Naive thymus-derived CD8-positive, alpha-beta T cell (primary cell): ENCODE measurements around the gene GPS1. TPM values are rescaled to one million over a fixed set of nuclear protein-coding genes. Genes with fewer than 3 reads are reported as not detected.

Source experiments
- ATAC-seq, 2 donors: fragments of 150-1000 bp; cut with Tn5 transposase in 1 of 2; sonication (Bioruptor Pico), chemical (Tn5 transposase) in 1 of 2; 1 replicate in 1 of 2; 2 replicates in 1 of 2; pipeline ENCODE4 v1.10.0; 2021; ENCODE audit warnings: mild to moderate bottlenecking in 2 of 2, moderate library complexity in 2 of 2
- POLR2A ChIA-PET: fragments of 350-600 bp; sonication (Branson Sonifier 250); formaldehyde crosslinking; loops from one replicate; lab custom pipeline; 2021; ENCODE audit warnings: antibody characterized with exemption; lab: Charles Lee
- DNase-seq, 10 donors: peaks; one replicate each; pipeline versions ENCODE4 v3.0.0 to v3.0.0-alpha.2; 2020 to 2022
- H3K27ac Mint-ChIP-seq, 10 donors: one replicate each; pipeline ENCODE4 v1.8.0; 2020 to 2022; ENCODE audit warnings: mild to moderate bottlenecking in 10 of 10, mixed read lengths in 10 of 10, moderate library complexity in 4 of 10, inconsistent platforms in 1 of 10
- H3K27me3 Mint-ChIP-seq, 5 donors: one replicate each; pipeline ENCODE4 v1.8.0; 2021 to 2022; ENCODE audit warnings: mixed read lengths in 5 of 5
- H3K36me3 Mint-ChIP-seq, 3 donors: one replicate each; pipeline ENCODE4 v1.8.0; 2020 to 2022; ENCODE audit warnings: mixed read lengths in 3 of 3, mild to moderate bottlenecking in 2 of 3, inconsistent platforms in 1 of 3
- H3K4me1 Mint-ChIP-seq, 4 donors: one replicate each; pipeline ENCODE4 v1.8.0; 2021 to 2022; ENCODE audit warnings: mixed read lengths in 4 of 4
- H3K4me3 Mint-ChIP-seq, 10 donors: one replicate each; pipeline ENCODE4 v1.8.0; 2020 to 2022; ENCODE audit warnings: mild to moderate bottlenecking in 10 of 10, mixed read lengths in 10 of 10, moderate library complexity in 6 of 10, inconsistent platforms in 1 of 10
- H3K9me3 Mint-ChIP-seq, 9 donors: one replicate each; pipeline ENCODE4 v1.8.0; 2020 to 2022; ENCODE audit warnings: mixed read lengths in 9 of 9, mild to moderate bottlenecking in 3 of 9, inconsistent platforms in 1 of 9, moderate library complexity in 1 of 9
- polyA plus RNA-seq, 3 donors: library from polyadenylated mRNA; unstranded; fragments of 300-500 nt; fragmentation: Illumina TruSeq; gene quantifications; one replicate each; pipeline ENCODE4 v1.2.3, GENCODE V29; 2021
- total RNA-seq, 8 experiments: library from RNA in 2 of 8; stranded (reverse) in 2 of 8; gene quantifications; one replicate each; pipeline ENCODE4 v1.2.3 and lab custom pipeline; 2021 to 2026

GPS1 gene
- total and polyA plus RNA-seq, 5 experiments from 2014 or later = 88.2 to 140 (median 122) TPM

DNA sequence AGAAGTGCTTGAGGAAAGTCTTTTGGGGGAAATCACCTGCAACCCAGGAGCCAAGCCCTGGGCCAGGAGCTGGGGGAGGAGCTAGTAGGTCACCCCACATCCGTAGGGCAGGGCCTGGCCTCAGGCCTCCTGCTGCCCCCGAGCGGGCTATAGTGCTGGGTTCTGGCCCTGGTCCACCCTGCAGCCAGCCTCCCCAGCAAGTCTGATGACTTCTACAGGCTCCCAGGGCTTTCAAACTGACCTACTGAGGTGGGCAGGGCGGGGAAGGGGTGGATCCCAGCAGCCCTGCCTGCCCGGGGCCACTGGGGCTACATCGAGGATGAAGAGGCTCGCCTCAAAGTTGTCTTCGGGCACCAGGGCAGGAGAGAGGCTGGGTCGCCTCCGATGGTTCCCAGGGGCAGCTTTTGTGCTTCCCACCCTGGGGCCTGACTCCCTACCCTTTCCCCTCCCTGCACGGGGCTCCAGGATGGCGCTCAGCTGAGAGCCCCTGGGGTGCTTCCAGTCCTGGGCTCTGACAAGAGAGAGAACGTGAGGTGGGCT is 34.0 kb upstream of the GPS1 start:
- Mint-ChIP-seq H3K4me3 (no peak overlapping the region), H3K27me3 (no peaks in the 10 kb centered on the region), H3K27ac (no peak overlapping the region), H3K9me3 (no peaks in the 10 kb centered on the region), H3K36me3 (peaks cover 0 to 4% (median 0%) of the 10 kb centered on the region in 3 donors), H3K4me1 (peaks cover 5 to 22% (median 16%) of the 10 kb centered on the region in 4 donors)
- DNase-seq (no peak), ATAC-seq (no peak)
- POLR2A ChIA-PET = interaction anchor here (2.2 kb wide), 1 partner anchor 57 kb away, joined by 5 read pairs; the partner anchor contains the start of gene NOTUM

DNA sequence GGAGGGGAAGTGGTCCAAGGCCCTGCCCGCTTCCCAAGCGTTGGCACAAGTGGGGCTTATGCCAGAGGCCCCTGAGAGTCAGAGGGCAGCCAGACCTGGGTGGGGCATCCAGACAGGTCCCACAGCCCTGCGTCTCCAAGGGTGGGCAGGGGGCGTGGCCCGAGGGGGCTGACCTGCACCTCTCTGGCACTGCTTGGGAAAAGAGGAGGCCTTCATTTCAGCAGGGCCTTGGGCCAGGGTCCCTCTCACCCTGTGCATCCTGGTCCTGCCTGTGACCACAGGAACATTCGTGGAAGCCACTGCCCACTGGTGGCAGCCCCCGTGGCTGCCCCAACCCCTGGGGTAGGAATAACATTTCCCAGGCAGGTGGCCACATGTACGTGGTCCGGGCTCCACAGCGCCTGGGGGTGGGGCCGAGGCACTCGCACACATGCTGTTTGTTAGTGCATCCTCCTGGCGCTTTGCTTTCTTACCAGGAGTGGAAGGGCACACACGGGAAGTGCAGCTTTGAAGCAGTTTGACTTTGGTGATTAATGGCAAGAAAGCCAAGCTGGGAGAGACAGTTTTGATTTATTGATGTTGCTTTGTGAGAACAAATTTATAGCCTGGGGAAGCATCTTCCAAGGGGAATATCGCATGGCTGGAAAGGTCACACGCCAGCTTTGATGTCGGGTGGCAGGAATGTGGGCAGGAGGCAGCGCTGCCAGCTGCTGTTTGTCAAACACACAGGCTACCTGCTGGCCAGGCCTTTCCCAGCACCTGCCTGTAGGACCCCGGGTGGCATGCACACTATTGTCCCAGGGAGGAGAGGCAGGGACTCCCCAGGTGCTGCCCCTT is 33.3 kb upstream of the GPS1 start:
- Mint-ChIP-seq H3K4me1 (peaks cover 5 to 22% (median 17%) of the 10 kb centered on the region in 4 donors), H3K4me3 (peak overlapping the region in 2 of 10 donors; percentile 22 to 41), H3K27ac (no peak overlapping the region), H3K9me3 (no peaks in the 10 kb centered on the region), H3K27me3 (no peaks in the 10 kb centered on the region), H3K36me3 (peaks cover 0 to 4% (median 0%) of the 10 kb centered on the region in 3 donors)
- DNase-seq = no peak
- POLR2A ChIA-PET = interaction anchor here (2.2 kb wide), 1 partner anchor 58 kb away, joined by 5 read pairs; the partner anchor contains the start of gene NOTUM
- ATAC-seq = no peak

DNA sequence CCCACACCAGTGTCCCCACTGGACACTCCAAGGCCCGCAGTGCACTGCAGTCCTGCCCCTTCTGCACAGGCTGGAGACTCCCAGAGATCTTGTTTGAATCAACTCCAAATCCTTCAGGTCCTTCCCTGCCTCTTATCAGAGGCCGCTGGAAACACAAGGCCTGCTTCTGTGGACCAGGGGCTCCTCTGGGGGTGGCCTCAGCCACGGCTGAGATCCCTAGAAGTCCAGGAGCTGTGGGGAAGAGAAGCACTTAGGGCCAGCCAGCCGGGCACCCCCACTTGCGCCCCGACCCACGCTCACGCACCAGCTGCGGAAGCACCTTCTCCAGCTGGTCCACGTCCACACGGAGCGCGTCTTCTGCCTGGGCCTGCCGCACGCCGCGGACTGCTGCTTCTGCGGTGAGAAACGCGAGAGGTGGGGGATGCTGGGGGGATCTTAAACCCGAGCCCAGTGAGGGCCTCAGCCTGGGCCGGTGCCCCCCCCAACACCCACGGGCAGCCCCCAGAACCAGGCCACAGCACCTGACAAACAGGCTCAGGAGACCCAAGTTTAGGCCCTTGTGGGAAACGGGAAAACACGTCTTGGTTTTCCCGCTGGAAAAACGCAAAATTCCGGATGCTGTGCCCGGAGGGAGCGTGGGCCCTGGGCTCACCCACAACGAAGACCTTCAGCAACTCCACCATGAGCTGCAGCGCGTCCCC is 32.6 kb upstream of the GPS1 start:
- Mint-ChIP-seq H3K27ac (no peak overlapping the region), H3K36me3 (peaks cover 0 to 4% (median 0%) of the 10 kb centered on the region in 3 donors), H3K4me1 (peaks cover 7 to 29% (median 22%) of the 10 kb centered on the region in 4 donors), H3K4me3 (no peak overlapping the region), H3K27me3 (no peaks in the 10 kb centered on the region), H3K9me3 (no peaks in the 10 kb centered on the region)
- DNase-seq (no peak), ATAC-seq (no peak)
- POLR2A ChIA-PET = interaction anchor here (1.4 to 4.6 kb wide), 3 partner anchors 42 to 59 kb away, joined by 5 to 61 read pairs (median 5); partner anchors contain the start of genes ASPSCR1 and NOTUM

DNA sequence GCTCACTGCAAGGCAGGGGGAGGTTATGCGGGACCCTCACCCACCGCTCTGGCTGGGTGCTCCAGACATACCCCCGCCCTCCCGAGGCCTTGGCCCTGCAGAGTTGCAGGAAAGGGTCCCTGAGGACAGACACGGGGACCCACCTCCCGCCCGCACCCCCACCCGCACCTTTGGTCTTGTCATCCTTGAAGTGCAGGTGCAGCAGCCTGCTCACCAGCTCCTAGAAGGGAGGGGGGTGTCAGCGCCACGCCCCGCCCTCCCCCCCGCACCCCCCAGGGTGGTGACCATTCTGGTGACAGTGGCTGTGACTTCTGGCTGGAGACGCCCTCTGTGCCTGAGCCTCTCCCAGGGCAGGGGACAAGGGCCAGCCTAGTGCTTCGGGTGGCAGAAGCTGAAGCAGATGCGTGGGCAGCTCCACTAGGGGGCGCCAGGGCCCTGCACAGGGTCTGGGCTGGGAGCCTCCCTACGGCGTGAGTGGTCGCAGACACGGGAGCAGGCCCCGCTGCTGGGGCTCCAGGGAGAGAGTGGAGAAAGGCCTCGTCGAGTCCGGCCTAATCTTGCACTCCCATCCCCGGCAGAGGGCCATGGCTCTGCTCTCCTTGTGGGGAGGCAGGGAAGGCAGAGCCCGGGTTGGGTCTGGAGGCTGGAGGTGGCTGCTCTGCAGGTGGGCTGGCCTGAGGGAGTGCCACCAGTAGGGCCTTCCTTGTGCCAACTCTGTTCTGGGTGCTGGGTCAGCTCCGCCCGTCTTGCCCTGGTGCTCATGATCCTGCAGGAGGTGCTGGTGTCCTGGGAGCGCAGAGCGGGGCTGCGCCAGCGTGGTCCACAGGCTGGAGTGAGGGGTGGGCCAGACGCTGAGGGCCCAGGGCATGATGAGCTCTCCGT is 31.8 kb upstream of the GPS1 start:
- POLR2A ChIA-PET = interaction anchor here (0.8 to 4.6 kb wide), 3 partner anchors 17 to 60 kb away, joined by 3 to 61 read pairs (median 5); partner anchors contain the start of genes ASPSCR1 and NOTUM
- Mint-ChIP-seq H3K36me3 (peaks cover 0 to 4% (median 0%) of the 10 kb centered on the region in 3 donors), H3K4me3 (peak overlapping the region in 2 of 10 donors; percentile 33 to 68), H3K9me3 (no peaks in the 10 kb centered on the region), H3K4me1 (peaks cover 7 to 29% (median 23%) of the 10 kb centered on the region in 4 donors), H3K27ac (peak overlapping the region in 1 of 10 donors; percentile 39), H3K27me3 (no peaks in the 10 kb centered on the region)
- DNase-seq (peak; percentile 24 to 80 (median 57)), ATAC-seq (no peak)

DNA sequence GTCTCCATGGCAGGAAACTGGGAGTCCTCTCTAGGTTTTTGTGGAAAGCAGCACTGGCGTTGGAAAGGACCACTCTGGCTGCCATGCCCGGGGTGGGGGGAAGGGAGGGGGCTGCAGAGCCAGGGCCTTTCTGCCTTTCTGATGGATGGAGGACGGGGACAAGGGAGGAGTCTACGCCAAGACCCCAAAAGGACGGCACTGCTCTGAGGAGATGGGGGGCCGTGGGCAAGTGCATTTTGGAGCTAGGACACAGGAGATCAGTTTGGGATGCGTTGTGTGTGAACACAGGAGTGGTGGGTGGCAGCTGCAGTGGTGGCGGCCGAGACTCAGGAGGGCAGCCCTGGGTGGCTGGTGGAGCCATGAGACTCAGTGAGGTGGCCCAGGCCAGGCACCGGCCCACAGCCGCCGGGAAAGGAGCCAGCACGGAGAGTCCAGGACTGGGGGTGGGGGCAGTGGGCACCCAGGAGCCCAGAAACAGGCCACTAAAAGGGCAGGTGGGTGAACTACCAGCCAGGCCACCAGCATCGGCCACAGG is 31.1 kb upstream of the GPS1 start:
- POLR2A ChIA-PET = interaction anchor here (0.5 to 6.0 kb wide), 6 partner anchors 17 to 82 kb away, joined by 3 to 61 read pairs (median 8); partner anchors contain the start of genes ASPSCR1, DCXR and NOTUM
- ATAC-seq = no peak
- Mint-ChIP-seq H3K27ac (no peak overlapping the region), H3K9me3 (no peaks in the 10 kb centered on the region), H3K4me1 (peaks cover 7 to 29% (median 23%) of the 10 kb centered on the region in 4 donors), H3K27me3 (no peaks in the 10 kb centered on the region), H3K4me3 (peak overlapping the region in 5 of 10 donors; percentile 22 to 62 (median 40)), H3K36me3 (peaks cover 0 to 4% (median 0%) of the 10 kb centered on the region in 3 donors)
- no peak for DNase-seq

DNA sequence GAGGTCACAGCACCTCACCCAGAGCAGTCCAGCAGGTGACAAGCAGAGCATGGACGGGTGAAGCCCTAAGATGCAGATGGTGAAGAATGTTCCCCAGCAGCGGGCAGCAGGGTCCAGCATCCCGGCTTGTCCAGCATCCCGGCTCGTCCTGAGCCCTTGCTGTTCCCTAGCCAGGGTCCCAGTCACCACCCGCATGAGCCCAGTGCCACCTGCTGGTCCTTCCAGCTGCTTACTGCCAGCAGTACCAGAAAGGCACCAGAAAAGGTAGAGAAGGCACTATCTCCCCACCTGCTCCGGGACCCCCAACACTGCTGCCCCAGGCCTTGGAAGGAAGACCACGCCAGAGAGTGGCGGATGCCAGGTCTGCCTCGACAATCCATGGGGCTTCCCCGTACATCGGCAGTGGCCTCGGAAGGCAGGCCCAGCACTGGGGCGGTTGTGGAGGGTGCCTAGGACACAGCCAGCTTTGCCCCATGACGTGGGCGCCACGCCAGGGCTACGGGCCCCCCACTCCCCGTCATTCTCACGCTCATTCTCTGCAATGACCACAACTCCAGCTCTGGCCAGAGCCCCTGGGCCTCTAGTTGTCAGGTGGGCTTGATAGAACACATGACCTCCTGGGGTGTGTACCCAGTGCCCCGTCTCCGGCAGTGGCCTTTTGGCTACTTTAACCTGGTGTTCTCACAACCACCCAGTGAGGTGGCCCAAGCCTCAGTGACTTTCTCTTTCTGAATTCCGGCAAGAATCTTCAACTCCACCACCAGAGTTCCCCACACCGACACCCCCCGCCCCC is 30.4 kb upstream of the GPS1 start:
- Mint-ChIP-seq H3K4me3 (peak overlapping the region; percentile 76 to 92 (median 84)), H3K27me3 (no peaks in the 10 kb centered on the region), H3K36me3 (peaks cover 0 to 4% (median 0%) of the 10 kb centered on the region in 3 donors), H3K27ac (peak overlapping the region in 7 of 10 donors; percentile 36 to 90 (median 65)), H3K9me3 (no peaks in the 10 kb centered on the region), H3K4me1 (peaks cover 10 to 29% (median 23%) of the 10 kb centered on the region in 4 donors)
- DNase-seq (peak; percentile 30 to 84 (median 53)), ATAC-seq (no peak)
- POLR2A ChIA-PET = interaction anchor here (0.5 to 6.0 kb wide), 5 partner anchors 16 to 81 kb away, joined by 3 to 61 read pairs (median 12); partner anchors contain the start of genes ASPSCR1, DCXR and NOTUM

DNA sequence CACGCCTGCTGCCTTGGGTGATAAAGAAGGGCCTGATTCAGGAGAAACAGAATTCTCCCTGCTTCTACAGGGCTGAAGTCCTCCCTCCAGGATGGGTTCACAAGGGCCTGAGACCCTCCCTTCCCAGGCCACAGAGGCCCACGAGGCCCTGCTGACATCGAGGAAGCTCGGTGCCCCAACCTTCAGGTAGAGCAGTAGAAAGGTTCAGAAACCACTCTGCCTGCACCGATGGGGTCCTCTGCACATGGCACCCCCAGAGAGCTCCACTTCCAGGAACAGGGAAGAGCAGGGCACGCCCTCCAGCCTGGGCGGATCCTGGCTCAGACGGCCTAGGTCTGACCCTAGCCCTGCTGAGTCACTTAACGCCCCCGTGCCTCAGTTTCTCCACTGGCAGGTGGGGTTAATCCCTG is 29.8 kb upstream of the GPS1 start:
- Mint-ChIP-seq H3K36me3 (peaks cover 0 to 4% (median 0%) of the 10 kb centered on the region in 3 donors), H3K4me1 (peaks cover 10 to 29% (median 23%) of the 10 kb centered on the region in 4 donors), H3K9me3 (no peaks in the 10 kb centered on the region), H3K27me3 (no peaks in the 10 kb centered on the region), H3K4me3 (peak overlapping the region; percentile 76 to 92 (median 84)), H3K27ac (peak overlapping the region in 6 of 10 donors; percentile 57 to 90 (median 66))
- POLR2A ChIA-PET = interaction anchor here (0.9 to 6.0 kb wide), 7 partner anchors 16 to 151 kb away, joined by 3 to 61 read pairs (median 13); partner anchors contain the start of genes ARHGDIA, ASPSCR1, DCXR and NOTUM
- ATAC-seq (no peak), DNase-seq (no peak)

DNA sequence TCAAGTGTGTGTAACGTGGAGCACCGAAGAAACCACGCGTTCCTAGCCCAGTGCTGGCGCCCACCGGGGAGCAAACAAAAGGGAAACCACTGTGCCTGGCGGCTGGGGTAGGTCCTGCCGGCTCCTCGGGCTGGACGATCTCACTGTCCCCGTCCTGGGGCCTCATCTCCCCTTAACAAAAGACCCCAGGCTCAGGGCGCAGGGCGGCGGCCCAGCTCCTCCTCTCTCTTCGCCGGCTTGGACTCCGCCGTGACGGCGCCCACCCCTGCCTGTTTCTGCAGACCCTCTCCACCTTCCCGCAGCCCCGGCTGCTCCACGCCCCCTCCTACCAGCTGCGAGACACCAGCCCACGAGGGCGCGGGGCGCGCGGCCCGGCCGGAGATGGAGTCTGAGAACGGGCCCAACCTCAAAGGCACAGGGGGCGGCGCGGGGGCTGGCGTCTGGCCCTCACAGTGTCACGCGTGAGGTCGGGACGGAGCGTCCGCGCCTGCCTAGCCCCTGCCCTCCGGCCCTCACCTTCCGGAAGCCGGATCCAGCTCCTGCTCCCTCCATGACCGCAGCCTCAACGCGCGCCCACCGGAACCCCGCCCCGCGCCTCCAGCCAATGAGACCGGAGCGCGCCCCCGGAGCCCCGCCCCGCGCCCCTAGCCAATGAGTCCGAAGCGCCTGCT is 29.3 kb upstream of the GPS1 start, which contains the start of gene CENPX:
Gene CENPX, minus strand, starts transcription at position 569 of the 671 bp plus-strand sequence. Its CDS starts 17 bp downstream, at position 552.
- POLR2A ChIA-PET = interaction anchor here (0.5 to 6.0 kb wide), 15 partner anchors 14 to 498 kb away, joined by 3 to 61 read pairs (median 5); partner anchors contain the start of genes ARHGDIA, ASPSCR1, DCXR and DUS1L
- Mint-ChIP-seq H3K4me1 (peaks cover 10 to 29% (median 23%) of the 10 kb centered on the region in 4 donors), H3K27me3 (no peaks in the 10 kb centered on the region), H3K9me3 (no peaks in the 10 kb centered on the region), H3K27ac (peak within 1 kb of the TSS in 8 of 10 donors; percentile 57 to 93 (median 70)), H3K4me3 (peak within 1 kb of the TSS; percentile 76 to 92 (median 84)), H3K36me3 (peaks cover 0 to 4% (median 0%) of the 10 kb centered on the region in 3 donors)
- ATAC-seq (no peak), DNase-seq (no peak)

DNA sequence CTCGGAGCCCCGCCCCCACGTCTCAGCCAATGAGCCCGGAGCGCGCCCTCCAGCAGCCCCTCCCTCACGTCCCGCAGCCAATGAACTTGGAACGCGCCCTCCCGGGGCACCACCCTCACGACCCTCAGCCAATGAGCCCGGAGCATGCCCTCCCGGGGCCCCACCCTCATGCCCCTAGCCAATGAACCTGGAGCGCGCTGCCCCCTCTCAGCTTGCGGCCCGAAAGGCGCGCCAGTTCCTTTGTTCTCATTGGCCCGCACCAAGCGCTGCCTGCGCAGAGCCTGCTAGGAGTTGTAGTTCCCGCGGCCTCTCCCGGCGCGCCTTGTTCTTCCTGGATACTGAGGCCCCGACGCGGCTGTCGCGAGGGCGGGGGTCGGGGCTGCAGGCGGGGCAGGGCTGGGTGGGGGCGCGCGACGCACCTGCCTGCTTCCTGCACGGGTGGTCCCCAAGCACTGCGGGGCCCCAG is 28.7 kb upstream of the GPS1 start, which contains the start of gene LRRC45:
Gene LRRC45, plus strand, starts transcription at position 325 of the 466 bp plus-strand sequence. CDS start 339 bp downstream, outside the sequence.
- H3K27me3 Mint-ChIP-seq = no peaks in the 10 kb centered on the region
- H3K27ac Mint-ChIP-seq = peak within 1 kb of the TSS in 8 of 10 donors; percentile 15 to 93 (median 66)
- H3K4me1 Mint-ChIP-seq = peaks cover 12 to 29% (median 24%) of the 10 kb centered on the region in 4 donors

More for the DNA sequence above, 28.7 kb upstream of the GPS1 start, which contains the start of gene LRRC45:
- POLR2A ChIA-PET = interaction anchor here (0.7 to 6.0 kb wide), 15 partner anchors 13 to 497 kb away, joined by 3 to 61 read pairs (median 4); partner anchors contain the start of genes ARHGDIA, ASPSCR1, DCXR and DUS1L
- Mint-ChIP-seq H3K9me3 (no peaks in the 10 kb centered on the region), H3K4me3 (peak within 1 kb of the TSS; percentile 76 to 92 (median 84)), H3K36me3 (peaks cover 0 to 4% (median 0%) of the 10 kb centered on the region in 3 donors)
- DNase-seq = peak; percentile 94 to 100 (median 100)
- peak; percentile 93 to 96 for ATAC-seq
